GM12878 (cell line): ENCODE data around the gene PCCB. TPM values are rescaled to one million over a fixed set of nuclear protein-coding genes. Genes with fewer than 3 reads are reported as not detected.

ENCODE experiments used
- ATAC-seq: fragments of 200-7000 bp; cut with Tn5 transposase; 3 replicates; pipeline ENCODE4 v1.9.1; 2020; ENCODE audit warnings: mild to moderate bottlenecking, moderate library complexity
- BruUV-seq: library from RNA; stranded (reverse); fragments of 400-500 nt; replicated peaks from 2 replicates; lab custom pipeline; 2021; lab: Mats Ljungman, UMichigan
- CTCF ChIA-PET: fragments of 300-600 bp; sonication (Branson Sonifier 250); formaldehyde crosslinking; extraction: SDS; loops from one replicate; lab custom pipeline; 2021; ENCODE audit warnings: inconsistent platforms; lab: Yijun Ruan, JAX
- POLR2A ChIA-PET: fragments of 350-600 bp; formaldehyde crosslinking; extraction: SDS; loops from one replicate; lab custom pipeline; 2021; ENCODE audit warnings: inconsistent platforms; lab: Charles Lee
- RAD21 ChIA-PET: fragments of 300-600 bp; sonication (Branson Sonifier 250); formaldehyde crosslinking; loops from one replicate; lab custom pipeline; 2023; ENCODE audit warnings: antibody characterized with exemption; ENCODE audit not compliant: unreplicated experiment; lab: Charles Lee
- SMC1A ChIA-PET: fragments of 300-600 bp; sonication (Branson Sonifier 250); formaldehyde crosslinking; loops from one replicate; lab custom pipeline; 2023; ENCODE audit not compliant: unreplicated experiment, uncharacterized antibody; lab: Charles Lee
- DNase-seq: peaks from one replicate; pipeline ENCODE4 v3.0.0-alpha.2; 2011; ENCODE audit warnings: low read depth, low spot score
- FAIRE-seq: peaks from 3 replicates; lab custom pipeline; 2011; peaks lifted over from hg19 to GRCh38; lab: Jason Lieb, UNC
- H2AFZ ChIP-seq: 2 replicates; pipeline ENCODE4 v1.6.0; 2011; ENCODE audit warnings: low read depth, low read length, control low read depth; ENCODE audit not compliant: control insufficient read depth
- H3K27ac ChIP-seq: 2 replicates; pipeline ENCODE4 v1.5.1; 2011; ENCODE audit warnings: control low read depth; ENCODE audit not compliant: control insufficient read depth, insufficient read depth
- H3K27me3 ChIP-seq, 2 experiments: replicated peaks in 1 of 2; 2 replicates each; pipeline versions ENCODE4 v1.6.0 to v1.6.1; 2011; ENCODE audit warnings: low read length in 1 of 2; ENCODE audit not compliant: control insufficient read depth in 2 of 2, insufficient read depth in 2 of 2
- H3K36me3 ChIP-seq, 2 experiments: 2 replicates each; pipeline ENCODE4 v1.5.1; 2011; ENCODE audit warnings: low read length in 1 of 2; ENCODE audit not compliant: control insufficient read depth in 2 of 2, insufficient read depth in 2 of 2
- H3K4me1 ChIP-seq: 2 replicates; pipeline ENCODE4 v1.6.1; 2011; ENCODE audit warnings: mild to moderate bottlenecking, low read length, moderate library complexity, mixed read lengths; ENCODE audit not compliant: control insufficient read depth, insufficient read depth
- H3K4me2 ChIP-seq: 2 replicates; pipeline ENCODE4 v1.6.0; 2011; ENCODE audit warnings: control low read depth; ENCODE audit not compliant: control insufficient read depth, insufficient read depth
- H3K4me3 ChIP-seq: fragments of 200-600 bp; sonication (generic); 2 replicates; pipeline ENCODE4 v1.5.1; 2016
- H3K79me2 ChIP-seq: 2 replicates; pipeline ENCODE4 v1.6.0; 2011; ENCODE audit warnings: low read length; ENCODE audit not compliant: control insufficient read depth, insufficient read depth
- H3K9ac ChIP-seq: 2 replicates; pipeline ENCODE4 v1.8.0; 2011; ENCODE audit warnings: low read length, control low read depth, mixed read lengths; ENCODE audit not compliant: control insufficient read depth, insufficient read depth
- H3K9me3 ChIP-seq: replicated peaks from 3 replicates; pipeline ENCODE4 v1.5.1; 2011; ENCODE audit warnings: mild to moderate bottlenecking, low read length; ENCODE audit not compliant: control insufficient read depth, insufficient read depth
- H4K20me1 ChIP-seq: 2 replicates; pipeline ENCODE4 v1.6.0; 2011; ENCODE audit not compliant: control insufficient read depth, insufficient read depth
- CREM ChIP-seq: IDR thresholded peaks from 2 replicates; pipeline ENCODE4 v1.6.1; 2014; ENCODE audit warnings: antibody characterized with exemption, low read depth
- EP300 ChIP-seq, 2 experiments: fragments of 150-350 bp in 1 of 2; IDR thresholded peaks; 2 replicates each; pipeline ENCODE4 v1.6.1; 2011 to 2012; ENCODE audit warnings: low read depth in 2 of 2, low read length in 2 of 2, borderline replicate concordance in 1 of 2, improper control_type of control experiment in 1 of 2, inconsistent platforms in 1 of 2; ENCODE audit not compliant: control insufficient read depth in 1 of 2
- MLLT1 ChIP-seq: fragments of 450-650 bp; IDR thresholded peaks from 2 replicates; pipeline ENCODE4 v1.6.1; 2016; ENCODE audit warnings: mild to moderate bottlenecking
- RAD21 ChIP-seq: IDR thresholded peaks from 2 replicates; pipeline ENCODE4 v1.6.1; 2011; ENCODE audit warnings: mild to moderate bottlenecking, low read depth, low read length, moderate library complexity; ENCODE audit not compliant: insufficient read depth
- STAT3 ChIP-seq: IDR thresholded peaks from 2 replicates; pipeline ENCODE4 v1.6.1; 2011; ENCODE audit warnings: low read depth, low read length, improper control_type of control experiment
- ZBTB4 ChIP-seq: fragments of 450-650 bp; formaldehyde crosslinking; IDR thresholded peaks from 2 replicates; pipeline ENCODE4 v1.4.0; 2022; ENCODE audit warnings: mild to moderate bottlenecking, moderate library complexity
- ZBTB40 ChIP-seq: fragments of 450-650 bp; IDR thresholded peaks from 2 replicates; pipeline ENCODE4 v1.6.1; 2016; ENCODE audit warnings: mild to moderate bottlenecking, moderate library complexity, borderline replicate concordance
- WGBS: methylation state at CpG from one replicate; pipeline ENCODE4 v1.1.6; 2016; ENCODE audit warnings: low lambda C conversion rate; ENCODE audit not compliant: insufficient replicate concordance, insufficient coverage; ENCODE audit errors: missing lambda C conversion rate; 5-methylcytosine and 5-hydroxymethylcytosine counted together
- in situ Hi-C: fragments of 300-500 bp; cut with MboI; formaldehyde crosslinking; loops from 9 replicates; pipeline ENCODE4 v1.14.3; 2018; ENCODE audit warnings: mixed read lengths
- intact Hi-C: fragments of 100-400 bp; cut with micrococcal nuclease; formaldehyde crosslinking; loops from one replicate; pipeline ENCODE4 v1.14.2; 2022; ENCODE audit not compliant: unreplicated experiment
- polyA plus RNA-seq, 11 experiments: library from polyadenylated mRNA; depleted of rRNA in 4 of 11; unstranded in 6 of 11; stranded (reverse) in 5 of 11; fragments of >200 nt; fragmentation: Nextera tagmentation in 4 of 11; fragmentation: Illumina TruSeq in 1 of 11; extraction: Ambion mirVana in 4 of 11; extraction: Trizol in 1 of 11; gene quantifications; 1 replicate in 1 of 11; 2 replicates in 10 of 11; pipeline versions ENCODE4 v1.2.1 to v1.2.3, GENCODE V29; 2011 to 2016; ENCODE audit warnings: inconsistent platforms in 2 of 11, missing spikeins in 2 of 11, low read depth in 1 of 11
- total RNA-seq, 4 experiments: library from RNA; depleted of rRNA in 3 of 4; stranded (reverse); fragments of >200 nt in 3 of 4; fragmentation: Illumina TruSeq in 1 of 4; extraction: Trizol in 1 of 4; gene quantifications; 2 replicates each; pipeline versions ENCODE4 v1.2.1 to v1.2.3, GENCODE V29; 2013 to 2021
- TF ChIP-seq, protein P1 (sequence below): IDR thresholded peaks from 2 replicates; pipeline ENCODE4 v1.6.1; 2012; ENCODE audit warnings: low read length, inconsistent platforms

Gene PCCB
- total and polyA plus RNA-seq, 10 of the 15 experiments (the other 5 are each of a cell fraction or from before 2014, with no cell fraction given): 67.2 to 133 (median 86.9) TPM

- TF ChIP-seq STAT3: no peak
- TF ChIP-seq CREM: no peak
- TF ChIP-seq ZBTB40: no peak
Measured at GRCh38 chr3:136280961-136281360, 30.8 kb downstream of the PCCB start (continued).

- CTCF ChIA-PET: interaction anchor here (0.8 to 1.1 kb wide), 4 partner anchors 9 to 470 kb away, joined by 3 to 4 read pairs (median 3); no protein-coding TSS in a partner anchor
- no peaks in the 10 kb centered on the region; the same call in 1 of the 3 replicates for H3K9me3 ChIP-seq
- H3K4me1 ChIP-seq: 0 out of 2 replicates have a peak, but pooled peaks cover 3% of the 10 kb centered on the region
- no peaks in the 10 kb centered on the region for H3K79me2 ChIP-seq
- peaks cover 4 to 5% of the 10 kb centered on the region in 2 experiments; a peak in 3 of 4 replicates for H3K36me3 ChIP-seq
- no TSS peak for BruUV-seq
- H3K4me3 ChIP-seq: no peak overlapping the region
- in situ Hi-C loops: no loop called here
- H3K27ac ChIP-seq: no peak overlapping the region
- SMC1A ChIA-PET: interaction anchor here (0.8 to 1.8 kb wide), 3 partner anchors 8 to 210 kb away, joined by 3 to 5 read pairs (median 4); no protein-coding TSS in a partner anchor
- no peak for FAIRE-seq
- RAD21 ChIA-PET: no interaction called here
- H3K9ac ChIP-seq: no peak overlapping the region
- DNase-seq: no peak
- no peaks in the 10 kb centered on the region for H3K27me3 ChIP-seq
- intact Hi-C loops: no loop called here
- POLR2A ChIA-PET: interaction anchor here (0.7 kb wide), 1 partner anchor 88 kb away, joined by 3 read pairs; no protein-coding TSS in a partner anchor
- 0% methylated on average over 1 of the region's 1 CpG for WGBS
- H3K4me2 ChIP-seq: no peak overlapping the region
- no peak for ATAC-seq
- no peak overlapping the region for H2AFZ ChIP-seq
- TF ChIP-seq EP300 (IDR thresholded peaks at IDR 0.05; ENCODE audit: borderline replicate concordance in 1 of 2, control insufficient read depth in 1 of 2, low read depth in 2 of 2, low read length in 2 of 2) (no peak), MLLT1 (no peak), ZBTB4 (no peak), RAD21 (no peak)
- TF ChIP-seq, protein P1, sequence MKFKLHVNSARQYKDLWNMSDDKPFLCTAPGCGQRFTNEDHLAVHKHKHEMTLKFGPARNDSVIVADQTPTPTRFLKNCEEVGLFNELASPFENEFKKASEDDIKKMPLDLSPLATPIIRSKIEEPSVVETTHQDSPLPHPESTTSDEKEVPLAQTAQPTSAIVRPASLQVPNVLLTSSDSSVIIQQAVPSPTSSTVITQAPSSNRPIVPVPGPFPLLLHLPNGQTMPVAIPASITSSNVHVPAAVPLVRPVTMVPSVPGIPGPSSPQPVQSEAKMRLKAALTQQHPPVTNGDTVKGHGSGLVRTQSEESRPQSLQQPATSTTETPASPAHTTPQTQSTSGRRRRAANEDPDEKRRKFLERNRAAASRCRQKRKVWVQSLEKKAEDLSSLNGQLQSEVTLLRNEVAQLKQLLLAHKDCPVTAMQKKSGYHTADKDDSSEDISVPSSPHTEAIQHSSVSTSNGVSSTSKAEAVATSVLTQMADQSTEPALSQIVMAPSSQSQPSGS: peak; percentile 29; the same call in 1 of the 2 replicates
- no peaks in the 10 kb centered on the region for H4K20me1 ChIP-seq
Measured at GRCh38 chr3:136281966-136282520, 31.9 kb downstream of the PCCB start.
